HG03039 (cell line): ENCODE results near the gene METTL8.
"Not testable (repeated sequence)": the region's sequence is repeated elsewhere in the genome, so short reads cannot be mapped to it uniquely, and the experiment has no call there.

Experiments used
- ATAC-seq: cut with Tn5 transposase; IDR thresholded peaks from one replicate; pipeline ENCODE4 v1.9.1; 2021; ENCODE audit warnings: mild to moderate bottlenecking, moderate library complexity; ENCODE audit not compliant: unreplicated experiment

METTL8 gene

DNA sequence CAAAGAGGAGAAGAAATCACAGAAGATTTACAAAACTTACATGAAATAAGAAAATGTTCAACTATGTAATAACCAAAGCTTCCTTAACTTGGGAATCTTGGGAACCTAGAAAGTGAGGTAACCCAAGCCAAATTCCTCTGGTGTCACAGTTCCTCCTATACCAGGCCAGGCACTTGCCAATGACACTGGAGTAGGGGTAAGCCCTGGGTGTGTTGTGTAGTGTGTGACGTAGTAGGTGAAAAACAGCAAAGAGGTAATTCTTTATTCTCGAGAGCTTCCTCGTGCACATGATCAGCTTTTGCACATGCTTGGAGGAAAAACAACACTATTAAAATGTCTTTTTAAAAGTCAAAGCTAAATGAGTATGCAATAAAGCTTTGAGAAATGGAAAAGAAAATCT, 118.0 kb downstream of the METTL8 start:
- ATAC-seq = no peak

DNA sequence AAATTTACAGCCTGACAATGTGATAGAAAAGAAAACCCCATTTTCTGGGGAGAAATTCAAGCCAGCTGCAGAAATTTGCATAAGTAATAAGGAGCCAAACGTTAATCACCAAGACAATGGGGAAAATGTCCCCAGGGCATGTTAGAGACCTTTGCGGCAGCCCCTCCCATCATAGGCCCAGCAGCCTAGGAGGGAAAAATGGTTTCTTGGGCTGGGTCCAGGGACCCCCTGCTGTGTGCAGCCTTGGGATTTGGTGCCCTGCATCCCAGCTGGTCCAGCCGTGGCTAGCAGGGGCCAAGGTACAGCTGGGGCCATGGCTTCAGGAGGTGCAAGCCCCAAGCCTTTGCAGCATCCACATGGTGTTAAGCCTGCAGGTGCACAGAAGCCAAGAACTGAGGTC, 121.6 kb downstream of the METTL8 start:
- ATAC-seq = not testable (repeated sequence)

DNA sequence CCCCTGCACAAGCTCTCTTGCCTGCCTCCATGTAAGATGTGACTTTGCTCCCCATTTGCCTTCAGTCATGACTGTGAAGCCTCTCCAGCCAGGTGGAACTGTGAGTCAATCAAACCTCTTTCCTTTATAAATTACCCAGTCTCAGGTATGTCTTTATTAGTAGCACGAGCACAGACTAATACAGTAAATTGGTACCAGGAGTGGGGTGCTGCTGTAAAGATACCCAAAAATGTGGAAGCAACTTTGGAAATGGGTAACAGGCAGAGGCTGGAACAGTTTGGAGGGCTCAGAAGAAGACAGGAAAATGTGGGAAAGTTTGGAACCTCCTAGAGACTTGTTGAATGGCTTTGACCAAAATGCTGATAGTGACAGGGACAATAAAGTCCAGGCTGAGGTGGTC, 122.2 kb downstream of the METTL8 start:
- not testable (repeated sequence) for ATAC-seq

DNA sequence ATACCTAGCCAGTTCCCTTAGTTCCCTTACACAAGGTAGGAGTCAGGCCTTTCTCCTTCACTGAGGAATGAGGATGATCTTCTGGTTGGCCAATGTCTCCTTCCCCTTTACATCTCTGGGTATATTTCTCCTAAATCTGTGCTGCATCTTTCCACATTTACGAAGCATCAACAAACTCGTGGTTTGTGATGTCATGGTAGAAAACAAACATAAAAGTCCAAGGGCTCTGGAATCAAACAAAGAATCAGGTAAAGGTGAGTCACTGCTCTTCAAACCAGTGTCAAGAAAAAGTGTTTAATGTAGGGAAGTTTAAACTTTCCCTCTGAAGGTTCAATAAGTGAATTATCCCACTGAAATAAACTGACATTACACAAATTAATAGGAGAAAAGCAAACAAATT, 122.9 kb downstream of the METTL8 start:
- no peak for ATAC-seq

DNA sequence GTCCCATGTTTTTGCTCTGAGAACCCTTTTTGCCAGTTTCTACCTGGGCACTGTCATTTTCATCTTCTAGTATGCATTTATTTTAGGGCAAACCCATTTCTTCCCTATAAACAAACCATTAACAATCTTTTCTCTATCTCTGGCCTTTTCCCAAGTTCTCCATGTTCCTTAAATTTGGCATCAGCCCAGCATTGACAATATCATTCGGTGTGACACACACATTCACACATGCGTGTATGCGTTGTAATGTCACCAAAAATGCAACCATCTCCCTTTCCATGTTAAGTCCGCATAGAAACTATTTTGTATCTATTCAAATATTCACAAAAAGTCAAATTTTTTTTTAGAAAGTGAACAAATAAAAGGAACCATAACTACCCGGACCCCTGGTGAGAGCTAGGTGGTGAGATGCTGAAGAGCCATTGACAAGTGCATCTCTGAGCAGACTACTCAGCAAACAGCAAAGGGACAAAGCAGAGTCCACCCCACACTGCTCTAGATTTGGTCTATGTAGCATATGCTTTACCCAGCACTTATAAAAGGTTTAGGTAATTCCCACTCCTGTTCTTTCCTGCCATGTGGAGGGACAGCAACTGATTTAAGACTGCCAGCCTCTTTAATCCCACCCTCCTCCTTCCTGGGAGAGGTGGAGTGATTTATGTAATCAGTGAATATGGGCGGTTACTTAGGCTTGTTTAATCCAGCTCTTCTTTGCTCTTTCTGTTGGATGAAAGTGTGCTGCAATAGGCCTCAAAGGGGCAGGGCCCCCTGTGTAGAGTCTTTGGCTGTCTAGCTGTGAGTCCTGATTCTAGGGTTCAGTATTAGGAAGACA, 124.1 kb downstream of the METTL8 start:
- ATAC-seq = no peak

DNA sequence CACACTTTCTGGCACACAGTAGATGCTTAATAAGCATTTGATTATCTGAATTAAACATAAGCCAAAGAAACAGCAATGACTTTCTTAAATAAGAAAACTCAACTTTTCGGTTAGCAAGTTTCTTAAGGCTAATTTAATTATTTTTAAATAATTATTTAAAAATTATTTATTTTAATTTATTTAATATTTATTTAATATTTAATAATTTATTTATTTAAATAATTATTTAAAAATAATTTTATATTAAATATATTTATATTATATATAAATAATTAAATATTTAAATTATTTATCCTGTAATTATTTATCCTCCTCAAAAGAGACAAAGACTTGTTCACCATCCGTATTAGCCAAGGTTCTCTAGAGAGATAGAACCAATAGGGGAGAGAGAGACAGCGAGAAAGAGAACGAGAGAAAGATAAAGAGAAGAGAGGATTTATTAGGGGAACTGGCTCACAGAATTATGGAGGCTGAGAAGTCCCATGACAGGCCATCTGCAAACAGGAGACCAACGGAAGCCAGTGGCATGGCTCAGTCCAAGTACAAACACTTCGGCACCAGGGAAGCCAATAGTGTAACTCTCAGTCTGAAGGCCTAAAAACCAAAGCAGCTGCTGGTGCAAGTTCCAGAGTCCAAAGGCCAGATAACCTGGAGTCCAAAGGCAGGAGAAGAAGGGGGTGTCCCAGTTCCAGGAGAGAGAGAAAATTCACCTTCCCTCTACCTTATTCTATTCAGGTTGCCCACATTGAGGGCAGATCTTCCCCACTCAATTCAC, 125.3 kb downstream of the METTL8 start:
- no peak for ATAC-seq

DNA sequence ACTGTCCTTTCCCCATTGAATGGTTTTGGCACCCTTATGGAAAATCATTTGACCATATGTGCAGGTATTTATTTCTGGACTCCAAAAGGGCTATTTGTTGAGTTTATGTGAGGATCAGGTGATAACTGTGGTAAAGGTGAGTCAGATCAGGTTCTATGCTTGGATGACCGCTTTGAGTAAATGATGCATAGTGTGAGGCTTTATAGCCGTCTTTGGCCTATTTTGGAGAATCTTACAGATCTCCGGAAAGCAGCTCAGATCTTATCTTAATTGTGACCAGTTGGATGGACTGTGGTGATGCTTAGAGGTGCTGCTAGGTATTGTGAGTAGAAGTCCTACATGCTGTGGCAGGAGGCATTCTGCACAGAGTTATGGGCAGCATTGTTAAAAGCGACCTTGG, 126.2 kb downstream of the METTL8 start:
- ATAC-seq = peak; percentile 51

DNA sequence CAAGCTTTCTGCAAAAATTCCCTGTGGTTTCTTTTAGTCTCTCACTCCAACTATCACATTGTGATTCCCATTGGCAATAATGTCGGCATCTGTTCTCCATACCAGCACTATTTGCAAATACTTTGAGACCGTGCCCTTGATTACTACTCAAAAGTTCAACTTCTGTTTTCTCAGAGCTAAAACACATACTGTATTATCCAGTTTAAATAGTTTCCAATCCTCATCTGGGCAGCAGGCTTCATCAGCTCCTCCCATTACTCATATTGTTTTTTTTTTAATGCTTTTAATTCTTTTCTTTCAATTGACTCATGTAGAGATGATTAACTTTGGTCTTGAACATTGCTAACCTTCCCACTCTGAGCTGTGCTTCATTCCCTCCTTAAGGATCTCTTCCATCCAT, 135.8 kb downstream of the METTL8 start:
- ATAC-seq = no peak

DNA sequence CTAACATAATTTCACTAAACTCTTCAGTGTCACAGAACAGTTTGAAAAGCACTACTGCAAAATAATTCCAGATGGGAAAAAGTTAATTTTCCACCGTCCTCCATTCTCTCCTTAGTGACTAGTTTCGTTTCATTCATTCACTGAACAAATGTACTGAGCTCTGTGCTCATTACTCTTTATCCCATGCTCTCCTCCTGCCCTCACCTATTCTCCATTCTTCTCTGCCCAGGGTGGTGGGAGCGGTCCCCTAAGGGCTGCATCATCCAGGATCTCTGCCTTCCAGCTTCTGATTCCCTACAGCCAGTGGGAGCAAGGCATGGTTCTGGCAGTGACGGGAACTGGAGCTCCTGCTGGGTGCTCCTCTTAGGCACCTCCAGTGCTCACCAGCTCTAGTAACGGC, 139.2 kb downstream of the METTL8 start:
- no peak for ATAC-seq

DNA sequence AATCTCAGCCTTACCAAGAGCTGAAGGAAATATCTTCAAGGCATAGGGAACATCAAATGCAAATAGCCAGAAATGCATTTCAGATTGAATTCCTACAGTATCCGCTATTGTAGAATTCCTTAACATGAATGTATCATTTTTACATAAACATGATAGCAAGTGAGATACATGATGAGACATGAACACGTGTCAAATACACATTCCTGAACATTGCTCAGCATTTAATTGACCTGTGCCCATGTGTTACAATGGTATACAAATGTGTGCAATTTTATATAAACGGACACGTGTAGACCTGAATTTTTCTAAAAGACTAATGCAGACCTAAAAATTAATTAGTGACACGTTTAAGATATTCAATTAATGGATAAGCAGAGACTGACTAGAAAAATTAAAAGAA, 140.1 kb downstream of the METTL8 start:
- ATAC-seq = no peak

DNA sequence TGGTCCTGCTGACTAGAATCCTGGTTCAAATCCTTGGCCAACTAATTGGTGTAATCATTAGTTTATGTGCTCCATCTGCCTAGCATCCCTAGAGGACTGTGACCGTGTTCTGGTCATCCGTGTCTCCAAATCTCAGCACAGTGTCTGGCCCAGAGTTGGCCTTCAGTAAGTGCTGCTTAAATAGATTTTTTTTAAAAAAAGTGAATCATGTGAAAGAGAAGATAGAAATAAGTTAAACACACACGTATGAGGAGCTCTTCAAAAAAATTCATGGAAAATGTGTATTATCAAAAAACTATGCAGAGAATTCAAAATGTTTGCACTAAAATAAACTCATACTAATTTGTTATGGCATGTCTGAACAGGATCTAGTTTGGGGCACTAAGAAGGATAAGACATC, 143.8 kb downstream of the METTL8 start:
- ATAC-seq = no peak

DNA sequence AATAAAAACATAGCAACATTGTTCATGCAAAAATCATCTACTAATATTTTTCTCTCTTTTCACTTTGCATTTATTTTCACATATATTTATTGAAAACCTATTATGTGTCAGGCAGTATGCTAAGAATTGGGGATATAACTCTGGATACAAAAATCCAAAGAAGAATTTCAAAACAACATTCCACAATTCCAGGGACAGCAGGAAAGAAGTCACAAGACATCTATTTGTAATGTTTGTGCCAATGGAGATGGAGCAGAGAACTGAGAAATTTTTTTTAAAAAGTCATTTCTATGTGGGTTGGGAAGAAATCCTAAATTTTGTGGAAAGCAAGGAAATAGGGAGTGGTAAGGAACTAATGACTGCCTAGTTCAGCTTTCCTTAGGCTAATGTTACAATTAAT, 144.5 kb downstream of the METTL8 start:
- ATAC-seq = no peak

DNA sequence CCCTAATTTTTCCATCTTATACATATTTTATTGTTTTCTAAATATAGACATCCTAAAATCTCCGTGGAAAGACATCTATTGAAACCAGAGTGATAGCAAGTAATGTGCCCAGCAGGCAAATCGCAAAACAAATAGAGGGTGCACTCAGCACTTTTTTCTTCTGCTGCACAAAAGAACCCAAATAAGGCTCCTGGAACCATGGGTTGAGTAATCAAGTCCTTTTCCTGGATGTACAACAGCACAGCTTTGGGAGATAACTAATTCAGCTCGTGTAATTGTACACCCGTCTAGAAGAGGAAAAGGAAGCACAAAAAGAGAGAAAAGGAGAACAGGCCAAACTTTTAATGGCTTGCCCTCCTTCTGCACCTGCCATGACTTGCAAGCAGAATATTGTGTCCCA, 146.2 kb downstream of the METTL8 start:
- ATAC-seq = no peak

DNA sequence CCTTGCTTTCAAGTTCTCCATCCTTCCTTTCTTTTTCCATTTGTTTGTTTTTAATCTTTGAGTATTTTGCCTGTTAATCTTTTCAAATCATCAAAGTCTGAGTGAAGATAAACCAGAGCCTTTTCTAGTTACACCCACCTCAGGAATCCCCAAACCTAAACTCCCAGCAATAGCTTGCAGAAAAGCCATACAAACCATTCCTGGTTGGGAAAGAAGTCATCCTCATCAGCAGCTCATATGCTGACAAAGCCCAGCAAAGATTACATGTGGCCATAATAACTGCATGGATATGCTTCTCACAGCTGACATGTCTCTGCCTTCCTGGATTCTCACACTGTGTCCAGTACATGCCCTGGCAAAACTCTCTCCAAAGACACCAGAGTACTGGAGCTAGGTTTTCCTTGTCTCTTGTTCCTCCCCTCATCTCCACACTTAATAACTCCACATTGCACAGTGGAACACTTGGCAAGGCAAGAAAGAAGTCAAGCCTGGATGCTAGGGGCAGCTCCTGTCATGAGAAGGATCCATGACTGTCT, 146.7 kb downstream of the METTL8 start:
- ATAC-seq = no peak

DNA sequence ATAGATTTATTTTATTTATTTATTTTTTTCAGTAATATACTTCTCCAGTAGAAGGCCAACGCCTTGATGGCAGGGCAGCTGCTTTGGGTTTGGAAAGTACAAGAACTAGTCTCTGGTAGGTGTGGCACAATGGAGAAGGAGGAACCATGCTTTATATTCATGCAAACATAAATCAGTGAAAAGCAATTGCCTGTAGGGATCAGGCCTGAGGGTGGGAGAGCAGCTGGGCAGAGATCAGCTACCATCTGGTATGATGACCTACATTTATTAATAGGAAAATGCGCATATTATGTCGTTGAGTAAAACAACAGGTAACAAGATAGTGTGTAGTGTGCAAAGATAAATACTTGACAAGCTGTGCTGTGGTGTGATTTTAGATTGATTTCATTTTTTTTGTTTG, 152.7 kb downstream of the METTL8 start:
- ATAC-seq = no peak

DNA sequence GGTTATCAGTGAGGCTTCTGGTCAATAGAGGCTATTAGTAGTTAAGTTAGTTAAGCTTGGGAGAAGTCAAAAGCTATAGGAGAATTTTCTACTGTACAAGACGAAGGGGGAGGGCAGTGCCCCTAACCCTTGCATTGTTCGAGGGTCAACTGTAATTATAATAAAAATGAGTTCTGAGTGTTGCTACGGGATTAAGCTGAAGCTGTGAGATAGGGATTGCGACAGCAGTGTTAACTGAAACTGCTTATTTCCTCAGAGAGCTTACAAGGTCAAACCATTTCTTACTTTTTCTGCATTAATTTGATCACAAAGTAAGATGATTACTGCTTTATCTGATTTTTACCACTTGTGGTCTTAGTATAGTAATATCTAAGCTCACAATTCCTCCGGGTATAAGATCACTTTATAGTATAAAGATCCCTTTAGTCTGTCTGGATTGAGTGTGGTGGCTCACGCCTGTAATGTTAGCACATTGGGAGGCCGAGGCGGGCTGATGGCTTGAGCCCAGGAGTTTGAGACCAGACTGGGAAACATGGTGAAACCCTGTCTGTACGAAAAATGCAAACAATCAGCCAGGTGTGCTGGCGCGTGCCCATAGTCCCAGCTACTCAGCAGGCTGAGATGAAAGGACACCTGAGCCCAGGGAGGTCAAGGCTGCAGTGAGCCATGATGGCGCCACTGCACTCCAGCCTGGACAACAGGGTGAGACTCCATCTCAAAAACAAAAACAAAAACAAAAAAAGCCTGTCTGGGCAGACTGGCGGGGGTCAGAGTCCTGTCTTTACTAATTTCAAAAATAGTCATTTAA, 153.6 kb downstream of the METTL8 start:
- ATAC-seq = no peak

DNA sequence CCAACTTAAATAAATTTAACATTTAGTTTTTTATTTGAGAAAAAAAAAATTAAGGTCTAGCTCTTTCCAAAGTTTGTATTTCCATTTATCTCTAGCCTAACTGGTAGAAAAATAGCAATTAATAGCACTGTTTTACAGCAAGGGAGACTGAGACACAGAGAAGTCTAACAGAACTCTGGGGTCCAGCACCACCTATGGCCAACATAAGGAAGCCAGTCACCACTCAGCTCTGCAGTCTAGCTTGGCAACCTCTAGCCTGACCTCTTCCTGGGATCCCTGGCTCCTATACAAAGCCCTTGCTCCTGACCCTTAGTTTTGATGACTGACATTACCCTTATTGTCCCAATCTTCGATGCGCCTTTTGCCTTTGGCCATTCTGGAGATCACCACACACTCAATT, 159.0 kb downstream of the METTL8 start:
- no peak for ATAC-seq

DNA sequence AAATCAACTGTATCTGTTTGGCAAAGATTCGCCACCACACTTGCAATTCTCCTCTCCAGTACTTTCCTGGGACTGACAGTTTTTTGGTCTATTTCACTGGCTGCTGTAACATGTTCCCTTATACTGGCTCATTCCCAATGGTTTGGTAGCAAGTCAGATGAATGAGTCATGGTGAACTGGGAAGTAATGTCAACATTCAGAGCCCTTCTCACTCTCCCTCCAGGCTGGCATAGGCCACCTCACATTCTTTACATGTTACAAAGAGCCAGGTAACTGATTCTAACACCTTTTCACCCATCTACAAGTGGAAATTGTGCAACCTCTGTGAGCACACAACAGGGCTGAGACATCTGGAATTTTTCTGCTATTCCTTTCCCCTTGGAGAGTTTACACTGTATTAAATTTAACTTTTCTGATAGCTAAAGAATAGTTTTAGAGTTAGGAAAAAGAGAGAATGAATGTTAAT, 161.8 kb downstream of the METTL8 start:
- no peak for ATAC-seq

DNA sequence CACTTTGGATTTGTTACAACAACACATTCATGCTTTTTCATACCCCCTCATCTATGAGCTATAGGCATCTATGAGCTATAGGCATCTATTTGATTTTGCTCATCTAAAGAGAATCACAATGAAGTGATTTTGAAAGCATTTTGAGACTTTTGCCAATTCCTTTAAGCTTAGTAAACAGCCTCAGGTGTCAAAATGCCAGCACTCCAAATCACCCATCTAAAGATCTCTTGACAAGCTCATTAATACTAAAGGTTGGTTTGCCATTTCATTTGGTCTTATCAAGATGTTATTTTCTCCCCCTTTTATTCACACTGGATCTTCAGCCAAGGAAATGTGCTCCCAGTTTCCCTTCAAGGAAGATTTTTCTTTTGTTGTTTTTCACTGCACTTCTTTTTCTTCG, 162.4 kb downstream of the METTL8 start:
- ATAC-seq = no peak

DNA sequence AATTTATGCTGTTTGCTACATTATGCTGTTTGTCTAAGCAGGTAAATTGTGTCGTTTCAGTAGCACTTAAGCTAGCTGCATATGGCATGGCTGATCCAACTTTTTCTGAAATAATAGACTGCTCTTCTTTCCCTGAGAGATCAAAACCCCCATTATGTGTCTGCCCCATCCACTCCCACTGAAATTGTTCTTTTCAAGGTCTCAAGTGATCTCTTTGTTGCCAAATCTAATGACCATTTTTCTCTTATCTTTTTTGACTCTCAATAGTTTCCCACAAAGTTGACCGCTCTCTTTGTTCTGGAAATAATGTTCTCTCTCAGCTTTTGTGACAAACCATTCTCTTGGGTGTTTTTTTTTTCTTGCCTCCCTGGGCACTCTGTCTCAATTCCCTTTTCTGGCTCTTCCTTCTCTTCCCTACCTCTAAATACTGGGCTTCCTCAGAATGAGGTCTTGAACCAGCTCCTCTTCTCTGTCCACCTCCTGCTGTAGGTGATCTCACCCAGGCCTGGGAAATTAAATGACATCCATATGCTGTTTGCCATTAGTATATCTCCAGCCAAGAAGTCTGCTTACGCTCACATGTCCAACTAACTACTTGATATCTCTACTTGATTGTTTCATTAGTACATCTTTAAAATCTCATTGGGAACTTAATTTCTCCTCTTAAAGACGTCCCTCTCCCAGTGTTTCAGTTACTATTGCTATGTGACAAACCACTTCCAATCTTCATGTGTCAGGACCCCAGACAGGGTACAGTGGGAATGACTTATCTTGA, 165.7 kb downstream of the METTL8 start:
- ATAC-seq = no peak
